Gastrocnemius medialis (tissue), 4 donors: ENCODE results near the gene PANK4.

Experiments
- POLR2A ChIP-seq, 2 donors: fragments of 450-650 bp; IDR thresholded peaks; one replicate each; pipeline ENCODE4 v1.6.1; 2017; ENCODE audit warnings: antibody characterized with exemption in 2 of 2, mild to moderate bottlenecking in 2 of 2, moderate library complexity in 2 of 2
- TF ChIP-seq, protein P1 (sequence below), 5 experiments: fragments of 450-650 bp in 3 of 5; fragments of 200-600 bp in 2 of 5; sonication (generic) in 2 of 5; IDR thresholded peaks in 4 of 5; conservative IDR thresholded peaks in 1 of 5; 1 replicate in 4 of 5; 2 replicates in 1 of 5; pipeline ENCODE4 v1.5.1; 2016 to 2019; ENCODE audit warnings: antibody characterized with exemption in 5 of 5, mild to moderate bottlenecking in 3 of 5, moderate library complexity in 3 of 5

DNA sequence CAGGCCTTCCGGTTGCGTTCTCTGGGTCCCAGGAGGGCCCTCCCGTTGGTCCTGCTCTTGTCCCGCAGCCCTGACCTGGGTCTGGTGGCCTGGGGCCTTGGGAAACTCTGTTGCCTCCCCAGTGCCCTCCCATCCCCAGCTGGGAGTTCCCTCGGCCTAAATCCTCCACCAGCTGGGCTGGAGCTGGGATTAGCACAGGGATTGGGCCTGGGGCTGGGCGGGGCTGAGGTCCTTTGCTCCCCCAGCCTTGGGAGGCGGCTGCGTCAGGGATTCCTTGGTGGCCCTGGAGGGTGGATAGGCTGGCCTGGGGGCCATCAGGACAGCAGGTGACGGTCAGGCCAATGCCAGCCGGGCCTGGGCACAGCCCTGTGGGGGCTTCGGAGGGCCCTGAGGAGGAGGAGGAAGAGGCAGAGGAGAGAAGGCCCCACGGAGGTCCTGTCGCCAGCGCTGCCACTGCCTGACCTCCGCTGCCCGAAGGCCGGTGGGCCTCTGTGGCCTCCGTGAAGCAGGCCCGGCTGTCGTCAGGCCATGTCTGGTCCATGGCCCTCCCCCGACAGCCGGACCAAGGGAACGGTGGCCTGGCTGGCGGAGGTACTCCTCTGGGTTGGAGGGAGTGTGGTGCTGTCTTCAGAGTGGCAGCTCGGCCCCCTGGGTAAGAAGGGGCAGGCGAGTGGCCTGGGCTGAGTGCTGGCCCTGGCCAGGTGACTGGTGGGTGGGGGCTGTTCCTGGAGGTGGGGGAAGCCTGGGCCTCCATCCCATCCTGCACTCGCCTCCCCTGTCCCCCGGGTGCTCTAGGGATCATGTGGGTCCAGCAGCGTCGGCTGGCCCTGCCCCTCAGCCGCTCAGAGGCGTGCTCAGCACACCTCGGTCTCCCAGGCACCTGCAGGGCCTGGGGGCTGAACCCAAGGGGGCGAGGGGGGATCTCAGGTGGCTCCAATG, 50.1 kb downstream of the PANK4 start, which contains the start of gene PLCH2:
- TF ChIP-seq, protein P1, sequence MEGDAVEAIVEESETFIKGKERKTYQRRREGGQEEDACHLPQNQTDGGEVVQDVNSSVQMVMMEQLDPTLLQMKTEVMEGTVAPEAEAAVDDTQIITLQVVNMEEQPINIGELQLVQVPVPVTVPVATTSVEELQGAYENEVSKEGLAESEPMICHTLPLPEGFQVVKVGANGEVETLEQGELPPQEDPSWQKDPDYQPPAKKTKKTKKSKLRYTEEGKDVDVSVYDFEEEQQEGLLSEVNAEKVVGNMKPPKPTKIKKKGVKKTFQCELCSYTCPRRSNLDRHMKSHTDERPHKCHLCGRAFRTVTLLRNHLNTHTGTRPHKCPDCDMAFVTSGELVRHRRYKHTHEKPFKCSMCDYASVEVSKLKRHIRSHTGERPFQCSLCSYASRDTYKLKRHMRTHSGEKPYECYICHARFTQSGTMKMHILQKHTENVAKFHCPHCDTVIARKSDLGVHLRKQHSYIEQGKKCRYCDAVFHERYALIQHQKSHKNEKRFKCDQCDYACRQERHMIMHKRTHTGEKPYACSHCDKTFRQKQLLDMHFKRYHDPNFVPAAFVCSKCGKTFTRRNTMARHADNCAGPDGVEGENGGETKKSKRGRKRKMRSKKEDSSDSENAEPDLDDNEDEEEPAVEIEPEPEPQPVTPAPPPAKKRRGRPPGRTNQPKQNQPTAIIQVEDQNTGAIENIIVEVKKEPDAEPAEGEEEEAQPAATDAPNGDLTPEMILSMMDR (IDR thresholded peaks at IDR 0.05 in 4 of 5, conservative IDR thresholded peaks at IDR 0.05 in 1 of 5), result no peak
- TF ChIP-seq POLR2A (IDR thresholded peaks at IDR 0.05), result no peak
